Measurements from ENCODE around the gene UBP1.

Gene UBP1

DNA sequence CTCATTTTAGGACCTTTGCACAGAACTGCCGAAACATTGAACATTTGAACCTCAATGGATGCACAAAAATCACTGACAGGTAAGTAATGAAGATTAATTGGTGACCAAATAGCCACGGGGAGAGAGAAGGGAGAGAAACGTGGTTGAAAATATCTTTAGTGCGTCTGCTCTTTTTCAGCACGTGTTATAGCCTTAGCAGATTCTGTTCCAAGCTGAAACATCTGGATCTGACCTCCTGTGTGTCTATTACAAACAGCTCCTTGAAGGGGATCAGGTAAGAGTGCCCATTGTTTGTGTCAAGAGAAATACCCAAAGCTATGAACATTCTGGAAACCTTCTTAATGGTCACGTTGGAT is 67.1 kb downstream of the UBP1 start:
- TF ChIP-seq, protein P1, sequence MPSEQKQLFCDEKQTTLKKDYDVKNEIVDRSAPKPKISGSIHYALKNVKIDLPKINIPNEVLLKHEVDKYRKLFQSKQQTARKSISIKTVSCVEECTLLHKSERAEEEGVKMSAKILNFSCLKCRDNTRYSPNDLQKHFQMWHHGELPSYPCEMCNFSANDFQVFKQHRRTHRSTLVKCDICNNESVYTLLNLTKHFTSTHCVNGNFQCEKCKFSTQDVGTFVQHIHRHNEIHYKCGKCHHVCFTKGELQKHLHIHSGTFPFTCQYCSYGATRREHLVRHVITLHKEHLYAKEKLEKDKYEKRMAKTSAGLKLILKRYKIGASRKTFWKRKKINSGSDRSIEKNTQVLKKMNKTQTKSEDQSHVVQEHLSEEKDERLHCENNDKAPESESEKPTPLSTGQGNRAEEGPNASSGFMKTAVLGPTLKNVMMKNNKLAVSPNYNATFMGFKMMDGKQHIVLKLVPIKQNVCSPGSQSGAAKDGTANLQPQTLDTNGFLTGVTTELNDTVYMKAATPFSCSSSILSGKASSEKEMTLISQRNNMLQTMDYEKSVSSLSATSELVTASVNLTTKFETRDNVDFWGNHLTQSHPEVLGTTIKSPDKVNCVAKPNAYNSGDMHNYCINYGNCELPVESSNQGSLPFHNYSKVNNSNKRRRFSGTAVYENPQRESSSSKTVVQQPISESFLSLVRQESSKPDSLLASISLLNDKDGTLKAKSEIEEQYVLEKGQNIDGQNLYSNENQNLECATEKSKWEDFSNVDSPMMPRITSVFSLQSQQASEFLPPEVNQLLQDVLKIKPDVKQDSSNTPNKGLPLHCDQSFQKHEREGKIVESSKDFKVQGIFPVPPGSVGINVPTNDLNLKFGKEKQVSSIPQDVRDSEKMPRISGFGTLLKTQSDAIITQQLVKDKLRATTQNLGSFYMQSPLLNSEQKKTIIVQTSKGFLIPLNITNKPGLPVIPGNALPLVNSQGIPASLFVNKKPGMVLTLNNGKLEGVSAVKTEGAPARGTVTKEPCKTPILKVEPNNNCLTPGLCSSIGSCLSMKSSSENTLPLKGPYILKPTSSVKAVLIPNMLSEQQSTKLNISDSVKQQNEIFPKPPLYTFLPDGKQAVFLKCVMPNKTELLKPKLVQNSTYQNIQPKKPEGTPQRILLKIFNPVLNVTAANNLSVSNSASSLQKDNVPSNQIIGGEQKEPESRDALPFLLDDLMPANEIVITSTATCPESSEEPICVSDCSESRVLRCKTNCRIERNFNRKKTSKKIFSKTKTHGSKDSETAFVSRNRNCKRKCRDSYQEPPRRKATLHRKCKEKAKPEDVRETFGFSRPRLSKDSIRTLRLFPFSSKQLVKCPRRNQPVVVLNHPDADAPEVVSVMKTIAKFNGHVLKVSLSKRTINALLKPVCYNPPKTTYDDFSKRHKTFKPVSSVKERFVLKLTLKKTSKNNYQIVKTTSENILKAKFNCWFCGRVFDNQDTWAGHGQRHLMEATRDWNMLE (tag by site-specific recombination; conservative IDR thresholded peaks at IDR 0.05; ENCODE audit: low read depth) = no peak
- TF ChIP-seq ZNF24 (tag by site-specific recombination; IDR thresholded peaks at IDR 0.05) = no peak
- TF ChIP-seq ZNF140 (tag by site-specific recombination; IDR thresholded peaks at IDR 0.05) = no peak
- TF ChIP-seq, protein P2, sequence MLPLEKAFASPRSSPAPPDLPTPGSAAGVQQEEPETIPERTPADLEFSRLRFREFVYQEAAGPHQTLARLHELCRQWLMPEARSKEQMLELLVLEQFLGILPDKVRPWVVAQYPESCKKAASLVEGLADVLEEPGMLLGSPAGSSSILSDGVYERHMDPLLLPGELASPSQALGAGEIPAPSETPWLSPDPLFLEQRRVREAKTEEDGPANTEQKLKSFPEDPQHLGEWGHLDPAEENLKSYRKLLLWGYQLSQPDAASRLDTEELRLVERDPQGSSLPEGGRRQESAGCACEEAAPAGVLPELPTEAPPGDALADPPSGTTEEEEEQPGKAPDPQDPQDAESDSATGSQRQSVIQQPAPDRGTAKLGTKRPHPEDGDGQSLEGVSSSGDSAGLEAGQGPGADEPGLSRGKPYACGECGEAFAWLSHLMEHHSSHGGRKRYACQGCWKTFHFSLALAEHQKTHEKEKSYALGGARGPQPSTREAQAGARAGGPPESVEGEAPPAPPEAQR (tag by site-specific recombination; IDR thresholded peaks at IDR 0.05) = no peak
- no peak for TF ChIP-seq KLF9 (tag by site-specific recombination; IDR thresholded peaks at IDR 0.05; ENCODE audit: low read depth)
- TF ChIP-seq ZNF623 (tag by site-specific recombination; IDR thresholded peaks at IDR 0.05) = no peak
- TF ChIP-seq ZNF221 (tag by site-specific recombination; IDR thresholded peaks at IDR 0.05; ENCODE audit: borderline replicate concordance) = no peak
- TF ChIP-seq BCL11B (tag by site-specific recombination; IDR thresholded peaks at IDR 0.05; ENCODE audit: low read depth) = no peak
- TF ChIP-seq ZNF76 (tag by site-specific recombination; IDR thresholded peaks at IDR 0.05; ENCODE audit: borderline replicate concordance, low read depth) = no peak
- no peak for TF ChIP-seq ZNF548 (tag by site-specific recombination; IDR thresholded peaks at IDR 0.05)
- no peak for TF ChIP-seq ZNF843 (tag by site-specific recombination; IDR thresholded peaks at IDR 0.05)
- TF ChIP-seq KLF16 (tag by site-specific recombination; IDR thresholded peaks at IDR 0.05) = no peak
- no peak for TF ChIP-seq ZNF174 (tag by site-specific recombination; IDR thresholded peaks at IDR 0.05)
- TF ChIP-seq ZNF585B (tag by site-specific recombination; IDR thresholded peaks at IDR 0.05) = no peak
- no peak for TF ChIP-seq ZFP69B (tag by site-specific recombination; IDR thresholded peaks at IDR 0.05)
- no peak for TF ChIP-seq BCL11A (tag by site-specific recombination; IDR thresholded peaks at IDR 0.05; ENCODE audit: low read depth)
- TF ChIP-seq ZNF558 (tag by site-specific recombination; IDR thresholded peaks at IDR 0.05) = no peak
- no peak for TF ChIP-seq TCF7L2 (IDR thresholded peaks at IDR 0.05; ENCODE audit: borderline replicate concordance, low read depth, low read length)
- TF ChIP-seq ZNF416 (tag by site-specific recombination; IDR thresholded peaks at IDR 0.05) = no peak
- TF ChIP-seq ZBTB8A (tag by site-specific recombination; IDR thresholded peaks at IDR 0.05) = no peak
- Histone ChIP-seq H3K36me3 (ENCODE audit: control insufficient read depth in 2 of 2, insufficient read depth in 1 of 2, low read length in 2 of 2) (peaks cover 0 to 35% of the 10 kb centered on the region in 2 experiments; a peak in 1 of 3 replicates), H3K9me3 (ENCODE audit: control insufficient read depth, insufficient read depth, low read depth, low read length) (no peaks in the 10 kb centered on the region), H3K27ac (ENCODE audit: extremely low read depth, low read depth, low read length) (no peak overlapping the region), H3K4me3 (ENCODE audit: low read depth, low read length) (no peak overlapping the region), H3K4me1 (ENCODE audit: control insufficient read depth, insufficient read depth, low read length) (no peaks in the 10 kb centered on the region)
- ChIA-PET CTCF (interaction anchor here (0.6 to 4.1 kb wide), 40 partner anchors 8 to 426 kb away, joined by 3 to 113 read pairs (median 4); no protein-coding TSS in a partner anchor), POLR2A (interaction anchor here (0.8 to 1.6 kb wide), 2 partner anchors 242 to 259 kb away, joined by 3 to 8 read pairs; partner anchors contain the start of gene CRTAP)
